ENCODE measurements around the gene NOTCH2NLA.
"Not testable (repeated sequence)": the region's sequence is repeated elsewhere in the genome, so short reads cannot be mapped to it uniquely, and the experiment has no call there.

- not testable (repeated sequence) for TF ChIP-seq CTCF (optimal IDR thresholded peaks at IDR 0.05 in 1 of 3, IDR thresholded peaks at IDR 0.05 in 1 of 3, conservative IDR thresholded peaks at IDR 0.05 in 1 of 3; ENCODE audit: extremely low read depth in 1 of 3, insufficient read depth in 2 of 3, low read length in 3 of 3); EZH2 (IDR thresholded peaks at IDR 0.05; ENCODE audit: low read length)
Observed at GRCh38 chr1:146144465-146144864, 84.4 kb downstream of the NOTCH2NLA start, which contains the start of gene NBPF10.

All from keratinocyte (primary cell).